ENCODE results near the gene DBH.

The DBH gene

DNA sequence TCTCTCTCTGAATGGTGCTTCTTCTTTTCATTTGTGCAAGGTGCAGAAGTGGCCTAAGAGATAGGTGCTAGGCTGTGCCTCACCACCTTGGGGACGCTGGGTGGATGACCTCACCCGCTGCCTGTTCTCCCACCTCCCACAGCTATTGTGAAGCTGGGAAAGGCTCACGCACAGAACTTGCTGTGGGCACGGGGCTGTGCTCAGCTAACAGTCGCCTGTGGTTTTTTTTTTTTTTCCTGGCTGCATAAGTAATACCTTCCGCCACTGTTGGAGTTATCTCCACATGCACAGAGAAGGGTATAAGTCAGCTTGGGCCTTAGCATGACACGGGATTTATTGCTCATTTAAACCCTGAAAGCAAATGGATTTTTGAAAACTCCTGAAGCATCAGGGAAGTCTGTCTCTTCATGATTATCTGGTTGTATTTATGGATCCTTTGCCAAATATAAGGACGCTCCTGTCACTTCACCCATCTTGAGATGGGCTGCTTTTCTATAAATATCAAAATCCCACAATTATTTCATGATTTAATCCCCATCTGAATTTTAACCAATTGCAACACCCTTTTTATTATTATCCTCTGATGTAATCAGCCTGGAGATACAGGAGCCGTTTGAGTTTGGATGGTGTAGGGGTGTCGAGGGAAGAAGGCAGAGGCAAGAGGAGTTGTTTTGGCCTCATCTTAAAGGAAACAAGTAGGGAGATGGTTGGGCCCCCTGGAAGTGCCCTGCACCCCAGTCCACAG, 9.0 kb downstream of the DBH start:
- DNase-seq: no peak

DNA sequence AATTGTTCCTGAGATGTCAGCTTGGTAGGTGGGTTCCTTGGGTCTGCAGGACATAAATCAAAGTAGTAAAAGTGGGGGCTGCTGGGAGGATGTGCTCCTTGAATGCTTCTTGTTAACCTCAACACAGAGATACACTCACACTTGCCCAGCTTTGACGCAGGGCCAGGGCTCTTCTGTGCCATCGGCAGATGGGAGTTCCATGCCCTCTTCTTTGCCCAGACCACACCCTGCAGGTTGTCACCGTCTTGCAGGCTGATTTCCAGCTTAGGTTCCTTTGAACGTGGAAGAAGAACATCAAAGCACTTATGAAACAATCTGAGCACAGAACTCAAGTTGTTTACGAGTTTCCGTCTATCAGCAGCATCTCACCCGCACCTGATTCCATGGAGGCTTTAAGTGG, 11.0 kb downstream of the DBH start:
- peak; percentile 26 for DNase-seq

DNA sequence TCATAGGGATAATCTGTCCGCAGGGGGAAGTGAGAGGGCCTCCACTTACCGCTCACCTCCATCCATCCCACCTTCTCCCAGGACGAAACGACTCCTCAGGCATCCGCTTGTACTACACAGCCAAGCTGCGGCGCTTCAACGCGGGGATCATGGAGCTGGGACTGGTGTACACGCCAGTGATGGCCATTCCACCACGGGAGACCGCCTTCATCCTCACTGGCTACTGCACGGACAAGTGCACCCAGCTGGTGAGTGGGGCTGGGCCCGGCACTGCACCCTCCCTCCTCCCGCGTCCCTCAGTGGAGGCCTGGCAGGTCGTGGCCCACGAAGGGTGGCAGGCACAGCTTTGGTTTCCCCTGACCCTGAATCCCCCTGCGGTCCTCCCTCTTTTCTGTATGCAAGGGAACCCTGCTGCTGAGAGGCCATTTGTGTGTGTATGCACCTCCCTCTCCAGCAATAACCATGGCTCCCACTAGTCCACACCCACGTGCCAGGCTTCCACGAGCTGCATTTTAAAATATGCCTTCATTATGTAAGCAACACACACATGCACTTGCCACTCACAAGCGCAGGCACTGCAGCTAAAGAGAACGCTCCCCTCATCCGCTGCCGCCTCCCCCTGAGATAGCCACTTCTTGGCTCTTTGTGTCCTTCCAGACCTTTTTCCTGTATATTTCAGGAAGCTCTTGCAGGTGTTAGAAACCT, 11.8 kb downstream of the DBH start:
- no peak for DNase-seq

DNA sequence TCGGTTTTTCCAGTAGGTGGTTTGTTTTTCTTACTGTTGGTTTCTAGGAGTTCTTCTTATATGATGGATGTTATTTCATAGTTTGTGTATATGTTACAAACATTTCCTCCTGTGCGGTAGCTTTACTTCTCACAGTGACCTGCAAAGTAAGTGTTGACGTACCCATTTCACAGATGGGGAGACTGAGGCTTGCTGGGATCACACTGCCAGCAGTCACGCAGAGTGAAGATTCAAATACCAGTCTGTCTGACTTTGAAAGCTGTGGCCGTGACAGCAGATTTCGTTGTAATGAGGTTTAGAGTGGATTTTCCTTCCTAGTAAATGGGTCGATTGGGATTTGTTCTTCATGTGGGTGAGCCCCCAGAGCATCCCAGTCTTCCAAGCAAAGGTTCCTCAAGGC, 13.0 kb downstream of the DBH start:
- no peak for DNase-seq

DNA sequence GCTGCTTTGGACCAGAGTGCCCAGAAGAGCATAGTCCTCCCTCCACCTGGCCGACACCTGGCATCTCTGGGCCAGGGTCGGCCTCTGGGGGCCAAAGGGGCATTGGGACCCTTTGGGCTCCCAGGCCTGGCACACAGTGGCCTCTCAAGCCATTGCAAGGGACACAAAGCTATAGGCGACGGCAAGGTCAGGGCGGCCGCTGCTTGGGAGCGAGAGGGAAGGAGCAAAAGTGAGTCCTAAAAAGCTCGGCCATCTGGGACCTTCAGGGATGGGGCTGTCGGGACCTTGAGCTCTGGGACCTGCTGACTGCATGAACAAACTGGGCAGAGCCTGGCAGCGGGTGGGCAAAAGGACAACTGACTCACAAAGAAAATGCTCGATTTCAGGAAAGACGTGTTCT, 13.9 kb downstream of the DBH start:
- no peak for DNase-seq

DNA sequence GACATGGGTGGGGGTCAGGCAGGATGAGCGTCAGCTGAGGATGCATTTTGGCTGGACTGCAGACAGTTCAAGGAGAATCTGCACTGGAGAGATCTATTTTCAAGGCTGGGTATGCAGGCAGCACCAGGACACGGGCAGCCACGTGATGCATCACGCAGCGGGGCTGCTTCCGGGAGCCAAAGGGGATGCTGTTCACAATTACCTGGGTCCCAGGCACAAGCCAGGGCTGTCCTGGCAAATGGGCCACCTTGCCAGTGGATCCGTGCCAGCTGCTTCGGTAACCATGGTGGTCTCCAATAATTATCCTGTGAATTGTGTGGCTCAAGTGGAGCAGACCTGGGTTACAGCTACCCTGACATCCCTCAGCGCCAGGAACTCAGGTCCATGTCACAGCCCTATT, 17.5 kb downstream of the DBH start:
- no peak for DNase-seq

DNA sequence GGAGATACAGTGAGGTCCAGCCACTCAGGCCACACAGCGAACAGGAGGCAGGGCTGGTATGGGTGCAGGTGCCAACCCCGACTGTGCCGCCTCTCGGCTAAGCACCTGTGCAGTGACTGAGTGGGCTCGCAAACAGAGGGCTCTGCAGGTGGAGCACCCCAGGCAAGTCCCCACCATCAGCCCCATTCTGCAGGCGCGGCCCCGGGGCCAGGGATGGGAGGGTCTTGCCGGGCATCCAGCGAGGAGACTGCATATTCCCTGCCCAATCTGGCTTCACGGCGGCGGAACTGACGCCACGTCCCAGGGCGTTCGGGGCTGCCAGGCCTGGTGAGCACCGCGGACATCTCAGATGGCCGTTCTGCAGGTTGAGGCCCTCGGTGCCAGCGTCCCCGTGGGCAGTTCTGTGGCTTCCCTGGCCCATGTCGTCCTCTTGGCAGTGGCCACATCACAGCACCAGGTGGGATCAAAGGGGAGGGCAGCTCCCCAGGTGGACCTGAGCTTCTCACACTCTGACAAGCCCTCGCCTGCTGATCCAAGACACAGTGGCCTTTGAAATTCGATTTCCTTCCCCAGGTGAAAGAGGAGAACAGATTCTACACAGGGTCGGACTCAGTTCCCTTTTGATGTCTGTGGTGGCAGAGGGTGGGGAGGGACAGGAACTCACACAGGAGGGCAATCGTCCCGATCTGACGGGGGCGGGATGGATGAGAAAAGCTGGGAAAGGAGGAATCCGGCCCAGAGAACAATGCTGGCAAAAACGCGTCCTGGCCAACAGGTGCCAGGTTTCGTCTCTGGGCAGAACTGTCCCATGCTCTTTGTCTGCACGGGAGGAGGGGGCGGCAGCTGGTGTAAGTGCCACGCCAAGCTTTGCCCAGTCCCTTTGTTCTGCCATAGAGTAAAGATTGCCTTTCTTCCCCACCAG, 18.8 kb downstream of the DBH start:
- DNase-seq: no peak

DNA sequence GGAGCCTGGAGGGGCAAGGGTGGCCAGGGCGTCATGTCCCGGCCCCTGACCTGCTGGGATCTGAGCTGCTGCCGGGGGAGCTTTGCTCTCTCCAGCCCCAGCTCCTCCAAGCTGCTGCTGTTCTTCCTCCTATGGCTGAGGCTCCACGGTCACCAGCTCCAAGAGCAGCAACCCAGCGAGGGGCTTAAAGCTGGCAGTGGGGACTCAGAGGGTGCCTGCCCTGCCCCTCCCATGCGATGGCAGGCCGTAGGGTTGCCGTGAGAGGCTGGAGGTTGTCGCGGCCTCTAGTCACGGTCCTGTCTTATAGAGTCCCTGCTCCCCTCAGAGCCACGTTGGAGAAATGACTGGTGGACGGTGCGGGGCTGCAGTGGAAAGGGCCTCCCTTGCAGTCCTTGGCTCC, 19.5 kb downstream of the DBH start:
- no peak for DNase-seq

DNA sequence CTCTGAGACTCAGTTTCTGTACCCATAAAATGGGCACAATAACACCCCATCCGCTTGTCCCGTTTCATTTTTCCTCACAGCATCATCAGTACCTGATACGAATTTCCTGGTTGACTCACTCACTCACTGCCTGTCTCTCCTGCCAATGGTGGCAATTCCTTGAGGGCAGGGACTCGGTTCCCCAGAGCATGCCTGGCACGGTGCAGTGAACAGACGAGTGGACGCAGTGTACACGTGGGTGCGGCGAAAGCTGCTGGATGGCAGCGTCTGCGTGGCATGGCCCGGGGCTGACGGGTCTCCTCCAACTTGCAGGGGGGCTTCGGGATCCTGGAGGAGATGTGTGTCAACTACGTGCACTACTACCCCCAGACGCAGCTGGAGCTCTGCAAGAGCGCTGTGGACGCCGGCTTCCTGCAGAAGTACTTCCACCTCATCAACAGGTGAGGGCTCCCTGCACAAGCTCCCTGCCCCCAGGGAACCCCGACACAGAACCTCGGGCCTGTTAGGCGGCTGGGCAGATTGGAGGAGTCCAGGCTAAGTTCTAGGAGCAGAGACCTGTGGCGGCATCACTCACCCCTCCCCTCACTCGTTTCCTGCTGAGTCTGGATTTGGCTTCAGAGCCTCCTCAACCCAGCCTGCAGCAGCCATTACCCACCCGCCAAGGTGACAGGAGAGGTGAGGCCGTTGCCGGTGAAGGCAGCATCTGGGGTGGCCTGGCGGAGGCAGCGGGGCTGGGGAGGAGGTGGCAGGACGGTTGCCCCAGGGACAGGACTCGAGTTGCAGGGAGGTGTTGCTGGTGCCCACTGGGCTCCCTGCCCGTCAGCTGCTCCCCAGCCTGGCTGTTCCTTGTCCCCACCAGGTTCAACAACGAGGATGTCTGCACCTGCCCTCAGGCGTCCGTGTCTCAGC, 20.3 kb downstream of the DBH start:
- peak; percentile 79 for DNase-seq

DNA sequence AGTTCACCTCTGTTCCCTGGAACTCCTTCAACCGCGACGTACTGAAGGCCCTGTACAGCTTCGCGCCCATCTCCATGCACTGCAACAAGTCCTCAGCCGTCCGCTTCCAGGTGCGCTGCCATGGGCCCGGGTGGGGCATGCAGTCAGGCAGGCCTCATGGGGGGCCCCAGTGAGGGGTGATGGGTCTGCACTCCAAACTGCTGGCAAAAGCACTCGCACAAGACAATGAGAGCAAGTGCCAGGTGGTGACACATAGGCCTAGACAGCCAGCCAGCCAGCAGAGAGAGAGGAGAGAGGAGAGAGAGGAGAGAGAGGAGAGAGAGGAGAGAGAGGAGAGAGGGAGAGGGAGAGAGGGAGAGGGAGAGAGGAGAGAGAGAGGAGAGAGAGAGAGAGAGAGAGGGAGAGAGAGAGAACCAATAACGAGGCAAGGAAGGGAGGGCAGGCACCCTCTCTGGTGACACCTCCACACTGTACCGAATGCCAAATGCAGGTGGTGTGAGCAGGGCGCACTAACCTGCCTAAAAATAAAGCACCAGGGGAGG, 21.0 kb downstream of the DBH start:
- DNase-seq: peak; percentile 83

DNA sequence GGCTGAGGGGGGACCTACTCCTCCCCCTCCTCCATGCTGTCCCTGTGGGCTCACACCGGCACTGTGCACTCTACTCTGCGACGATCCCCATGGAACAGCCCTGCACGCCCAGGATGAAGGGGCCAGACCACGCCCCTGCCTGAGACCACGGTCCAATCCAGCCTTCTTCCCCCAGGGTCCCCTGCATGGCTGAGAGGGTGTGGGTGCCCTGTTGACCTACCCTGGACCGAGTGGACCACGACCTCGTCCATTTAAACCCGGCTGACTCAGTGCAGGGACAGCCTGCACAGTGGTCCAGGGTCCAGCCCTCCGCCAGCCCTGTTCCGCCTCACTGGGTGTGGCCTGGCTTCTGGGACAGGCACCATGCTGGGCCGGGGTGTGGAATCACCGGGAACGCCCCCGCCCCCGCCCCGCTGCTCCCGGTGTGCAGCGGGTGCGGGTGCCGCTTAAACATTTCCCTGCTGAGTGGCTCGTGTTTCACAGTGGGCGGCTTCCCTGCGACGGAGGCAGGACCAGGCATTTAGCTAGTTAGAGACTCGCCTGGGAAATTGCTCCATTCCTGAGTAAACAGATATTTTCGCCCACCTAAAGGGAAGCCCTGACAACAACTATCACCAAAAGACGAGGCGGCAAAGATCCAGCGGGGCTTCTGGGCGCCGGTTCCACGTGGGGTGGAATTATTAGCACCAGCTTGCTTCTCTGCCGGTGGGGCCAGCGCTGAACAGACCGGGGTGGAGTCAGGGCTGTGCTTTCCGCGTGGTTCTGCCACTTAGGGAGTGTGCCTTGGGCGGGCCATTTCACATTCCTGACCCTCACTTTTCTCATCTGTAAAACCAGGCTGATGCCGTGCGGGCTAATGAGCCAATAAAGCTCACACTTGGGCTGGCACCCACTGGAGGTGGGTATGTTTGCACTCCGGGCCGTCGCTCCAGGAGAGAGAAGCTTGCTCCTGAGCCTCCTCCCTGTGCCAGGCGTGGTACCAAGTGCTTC, 22.6 kb downstream of the DBH start:
- peak; percentile 27 for DNase-seq

DNA sequence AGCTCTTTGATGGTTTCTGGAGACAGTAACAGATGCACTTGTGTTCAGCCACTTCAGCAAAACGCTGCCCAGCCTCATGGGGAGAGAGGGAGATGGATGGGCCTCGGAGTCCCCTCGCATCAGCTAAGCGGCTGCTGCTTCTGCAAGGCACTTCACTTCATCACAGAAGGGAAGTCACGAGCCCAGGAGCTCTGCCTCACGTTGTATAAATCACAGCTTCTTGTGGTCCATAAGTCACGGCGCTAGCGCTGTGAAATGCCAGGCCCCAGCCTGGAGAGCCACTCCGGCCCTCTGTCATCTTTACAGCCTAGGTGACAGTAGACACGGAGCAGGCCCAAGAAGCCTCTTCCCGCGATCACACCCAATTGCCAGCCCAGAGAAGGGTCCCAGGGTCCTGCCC, 23.4 kb downstream of the DBH start:
- DNase-seq: no peak

DNA sequence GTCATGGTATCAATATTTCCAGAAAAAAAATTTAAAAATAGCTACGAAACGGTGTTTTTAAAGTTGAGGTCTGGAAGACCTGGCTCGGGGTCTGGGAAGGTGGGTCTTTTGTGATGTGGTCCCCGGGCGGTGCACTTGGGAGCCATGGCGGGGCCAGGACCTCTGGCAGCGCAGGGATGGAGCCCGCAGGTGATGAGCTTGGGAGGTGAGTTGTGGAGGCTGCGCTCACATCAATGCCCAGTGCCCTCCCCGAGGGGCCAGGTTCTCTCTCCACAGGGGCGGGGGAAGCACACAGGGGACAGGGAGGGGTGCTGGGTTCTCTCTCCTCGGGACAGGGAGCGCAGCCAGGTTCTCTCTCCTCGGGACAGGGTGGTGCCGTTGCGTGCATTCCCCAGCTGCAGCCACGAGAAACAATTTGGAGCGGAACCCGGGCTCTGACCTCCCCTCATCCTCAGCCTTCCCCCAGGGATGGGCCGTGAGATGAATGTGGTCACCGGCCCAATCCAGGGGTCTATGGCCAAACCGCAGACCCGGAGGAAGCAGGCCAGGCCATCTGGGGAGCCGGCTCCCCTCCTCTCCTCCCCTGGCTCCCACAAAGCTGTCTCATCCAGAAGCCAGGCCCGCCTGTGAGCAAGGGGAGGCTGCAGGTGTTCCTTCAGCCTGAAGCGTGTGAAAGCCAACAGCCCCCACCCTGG, 25.8 kb downstream of the DBH start:
- DNase-seq: no peak

DNA sequence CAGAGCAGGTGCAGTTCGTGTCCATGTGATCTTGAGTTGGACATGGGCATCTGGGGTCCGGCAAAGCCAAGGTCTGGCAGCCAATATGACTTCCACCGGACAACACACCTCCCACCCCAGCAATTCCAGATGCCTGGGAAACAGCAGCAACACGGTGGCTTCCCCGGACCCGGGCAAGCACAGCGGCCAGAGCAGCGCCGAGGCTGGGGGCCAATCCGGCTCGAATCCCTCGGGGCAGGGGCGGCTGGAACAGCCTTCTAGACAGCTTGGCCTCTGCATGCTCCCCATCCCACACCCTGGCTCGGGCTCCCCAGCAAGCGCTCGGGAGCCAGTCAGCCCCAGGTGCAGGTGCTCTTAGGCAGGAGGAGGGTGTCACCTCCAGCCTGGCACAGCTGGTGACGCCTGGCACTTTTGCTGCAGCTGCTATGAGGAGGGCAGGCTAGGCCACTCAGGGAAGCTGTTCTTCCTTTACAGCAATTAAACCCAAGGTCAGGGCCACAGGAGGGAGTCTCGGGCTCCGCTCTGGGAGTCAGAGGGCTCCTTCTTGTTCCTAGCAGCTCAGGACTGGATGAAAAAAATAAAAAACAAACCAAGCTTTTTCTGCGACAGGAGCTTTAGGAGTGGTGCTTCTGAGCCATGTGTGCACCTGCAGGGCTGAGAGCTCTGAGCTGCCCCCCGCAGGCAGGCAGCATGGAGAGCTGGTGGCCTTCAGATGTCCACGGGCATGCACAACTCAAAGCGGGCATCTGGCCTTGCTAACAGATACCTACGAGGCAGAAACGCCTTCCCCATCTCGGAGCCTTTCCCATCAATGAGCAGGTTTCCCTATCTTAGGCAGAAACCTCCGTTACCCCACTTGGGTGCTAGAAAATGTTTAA, 28.2 kb downstream of the DBH start:
- peak; percentile 76 for DNase-seq

DNA sequence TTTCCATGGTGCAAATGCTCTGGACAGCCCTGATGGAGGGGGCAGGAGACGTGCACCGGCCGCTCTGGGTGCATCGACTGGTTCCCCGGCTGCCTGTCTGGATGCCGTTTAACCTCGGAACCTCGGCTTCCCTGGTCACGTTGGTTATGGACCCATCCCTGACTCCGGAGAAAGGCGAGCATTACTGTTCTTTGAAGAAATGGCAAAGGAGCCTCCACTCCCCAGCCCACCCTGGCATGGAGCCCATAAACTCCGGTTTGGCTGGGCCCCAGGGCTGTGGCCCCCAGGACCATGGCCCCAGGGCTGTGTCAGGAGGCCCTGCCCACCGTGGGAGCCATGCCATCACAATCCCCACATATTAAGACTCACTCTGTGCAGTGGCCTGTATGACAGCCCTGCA, 28.9 kb downstream of the DBH start:
- no peak for DNase-seq

DNA sequence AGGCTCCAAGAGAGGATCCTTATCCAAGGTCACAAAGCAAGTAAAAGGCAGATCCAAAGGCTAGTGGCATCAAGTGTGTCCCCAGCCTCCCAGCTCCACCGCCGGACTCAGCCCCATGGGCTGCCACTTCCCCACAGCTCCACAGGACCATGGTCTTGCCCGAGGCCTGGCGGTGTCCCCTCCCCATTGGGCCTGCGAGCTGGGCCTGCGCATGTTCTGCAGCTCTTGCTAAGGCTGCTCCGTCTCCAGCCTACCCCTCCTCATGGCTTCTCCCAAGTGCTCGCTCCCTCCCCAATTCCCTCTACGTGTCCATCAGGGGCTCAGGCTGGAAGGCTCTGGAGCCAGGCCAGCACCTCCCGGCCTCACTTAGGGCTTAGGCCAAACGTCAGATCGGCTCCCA, 29.4 kb downstream of the DBH start:
- DNase-seq: no peak

DNA sequence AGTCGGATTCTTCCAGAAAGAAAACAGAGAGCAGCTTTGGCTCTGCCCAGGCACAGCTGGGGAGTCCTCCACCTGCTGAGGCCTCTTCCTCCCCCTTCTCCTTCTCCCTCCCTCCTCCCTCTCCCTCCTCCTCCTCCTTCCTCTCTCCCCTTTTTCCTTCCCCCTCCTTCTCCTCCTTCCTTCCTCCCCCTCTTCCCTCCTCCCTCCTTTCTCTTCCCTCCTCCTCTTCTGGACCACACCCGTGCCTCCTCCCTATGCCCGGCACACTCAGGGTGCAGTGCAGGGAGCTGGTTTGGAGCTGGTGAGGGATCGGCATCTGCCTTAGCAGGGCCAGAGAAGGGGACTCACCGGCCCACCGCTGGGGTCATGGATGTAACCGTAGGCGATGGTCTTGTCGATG, 30.2 kb downstream of the DBH start:
- DNase-seq: no peak

DNA sequence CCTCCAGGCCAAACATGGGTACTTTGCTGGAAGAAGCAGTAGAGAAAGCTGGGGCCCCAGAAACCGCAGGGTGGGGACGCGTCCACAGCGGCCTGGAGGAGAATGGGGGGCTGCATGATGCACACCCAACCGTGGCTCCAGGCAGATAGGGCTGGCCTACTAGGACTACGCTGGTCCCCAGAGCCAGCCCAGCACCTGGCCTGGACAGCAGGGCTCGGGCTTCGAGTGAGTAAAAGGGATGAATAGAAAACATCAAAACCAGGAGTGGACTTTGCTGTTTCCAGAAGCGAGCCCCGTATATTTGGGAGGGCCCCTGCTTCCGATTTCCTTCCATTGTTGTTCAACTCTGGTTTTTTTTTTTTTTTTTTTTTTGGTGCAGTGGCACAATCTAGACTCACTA, 30.7 kb downstream of the DBH start:
- DNase-seq: no peak

DNA sequence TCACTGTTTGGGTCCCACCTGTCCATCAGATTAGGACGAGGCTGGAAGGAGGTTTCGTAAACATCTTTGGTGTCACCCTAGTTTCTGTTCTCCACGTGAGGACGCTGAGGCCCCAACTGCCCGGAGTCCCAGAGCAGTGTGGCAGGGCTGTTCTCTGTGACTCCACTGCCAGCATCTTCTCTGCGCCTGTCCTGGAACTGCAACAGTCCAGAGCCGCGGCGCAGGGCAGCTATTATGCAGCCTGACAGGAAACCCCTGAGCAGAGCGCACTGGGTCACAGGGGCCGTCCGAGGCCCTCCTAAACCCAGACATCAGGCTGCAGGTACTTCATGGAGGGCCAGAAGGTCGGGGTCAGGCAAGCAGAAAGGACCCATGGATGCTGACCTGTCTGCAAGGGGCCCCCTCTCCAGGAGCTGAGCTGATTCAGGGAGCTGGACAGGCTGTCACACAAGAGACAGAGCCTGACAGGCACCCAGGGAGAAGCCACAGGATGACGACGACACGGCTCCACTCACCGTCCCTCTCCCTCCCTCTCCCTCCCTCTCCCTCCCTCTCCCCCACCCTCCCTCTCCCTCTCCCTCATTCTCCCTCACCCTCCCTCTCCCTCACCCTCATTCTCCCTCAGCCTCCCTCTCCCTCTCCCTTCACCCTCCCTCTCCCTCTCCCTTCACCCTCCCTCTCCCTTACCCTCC, 31.7 kb downstream of the DBH start:
- DNase-seq: no peak

Measured in NCI-H510A treated with DMSO at 0.1 percent for 48 hours (cell line).